Measurements from ENCODE around the gene AKR1E2. TPM values are rescaled to one million over a fixed set of nuclear protein-coding genes. Genes with fewer than 3 reads are reported as not detected.

Gene AKR1E2
- total RNA-seq, 1 donor from 2014 or later = 1.7 TPM

DNA sequence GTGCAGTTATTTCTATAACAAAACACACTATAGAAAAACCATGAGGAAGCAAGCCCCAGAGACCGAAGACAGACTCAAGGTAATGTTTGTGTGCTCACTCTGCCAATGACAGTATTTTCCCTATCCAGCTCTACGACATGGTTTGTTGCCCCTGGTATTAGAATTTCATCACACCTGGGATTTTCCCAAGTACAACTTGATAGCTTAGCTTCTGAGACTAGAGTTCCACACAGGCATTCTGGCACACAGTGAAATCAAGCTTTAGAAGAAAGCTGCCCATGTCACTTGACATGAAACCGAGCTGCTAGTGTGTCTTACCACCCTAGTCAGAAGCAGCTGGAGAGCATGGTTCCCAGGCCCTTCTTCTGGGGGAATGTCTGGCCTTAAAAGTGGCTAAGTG is 44.1 kb upstream of the AKR1E2 start:
- Mint-ChIP-seq H3K9me3 (ENCODE audit: unreplicated experiment) (peaks cover 4% of the 10 kb centered on the region), H3K4me1 (ENCODE audit: unreplicated experiment) (peaks cover 9% of the 10 kb centered on the region), H3K36me3 (ENCODE audit: unreplicated experiment) (no peaks in the 10 kb centered on the region), H3K27ac (ENCODE audit: unreplicated experiment) (no peak overlapping the region), H3K27me3 (ENCODE audit: unreplicated experiment) (no peaks in the 10 kb centered on the region), H3K4me3 (ENCODE audit: unreplicated experiment) (no peak overlapping the region)
- DNase-seq (ENCODE audit: extremely low spot score, unreplicated experiment) = no peak
- TF ChIP-seq, protein P1, sequence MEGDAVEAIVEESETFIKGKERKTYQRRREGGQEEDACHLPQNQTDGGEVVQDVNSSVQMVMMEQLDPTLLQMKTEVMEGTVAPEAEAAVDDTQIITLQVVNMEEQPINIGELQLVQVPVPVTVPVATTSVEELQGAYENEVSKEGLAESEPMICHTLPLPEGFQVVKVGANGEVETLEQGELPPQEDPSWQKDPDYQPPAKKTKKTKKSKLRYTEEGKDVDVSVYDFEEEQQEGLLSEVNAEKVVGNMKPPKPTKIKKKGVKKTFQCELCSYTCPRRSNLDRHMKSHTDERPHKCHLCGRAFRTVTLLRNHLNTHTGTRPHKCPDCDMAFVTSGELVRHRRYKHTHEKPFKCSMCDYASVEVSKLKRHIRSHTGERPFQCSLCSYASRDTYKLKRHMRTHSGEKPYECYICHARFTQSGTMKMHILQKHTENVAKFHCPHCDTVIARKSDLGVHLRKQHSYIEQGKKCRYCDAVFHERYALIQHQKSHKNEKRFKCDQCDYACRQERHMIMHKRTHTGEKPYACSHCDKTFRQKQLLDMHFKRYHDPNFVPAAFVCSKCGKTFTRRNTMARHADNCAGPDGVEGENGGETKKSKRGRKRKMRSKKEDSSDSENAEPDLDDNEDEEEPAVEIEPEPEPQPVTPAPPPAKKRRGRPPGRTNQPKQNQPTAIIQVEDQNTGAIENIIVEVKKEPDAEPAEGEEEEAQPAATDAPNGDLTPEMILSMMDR (IDR thresholded peaks at IDR 0.05) = no peak

DNA sequence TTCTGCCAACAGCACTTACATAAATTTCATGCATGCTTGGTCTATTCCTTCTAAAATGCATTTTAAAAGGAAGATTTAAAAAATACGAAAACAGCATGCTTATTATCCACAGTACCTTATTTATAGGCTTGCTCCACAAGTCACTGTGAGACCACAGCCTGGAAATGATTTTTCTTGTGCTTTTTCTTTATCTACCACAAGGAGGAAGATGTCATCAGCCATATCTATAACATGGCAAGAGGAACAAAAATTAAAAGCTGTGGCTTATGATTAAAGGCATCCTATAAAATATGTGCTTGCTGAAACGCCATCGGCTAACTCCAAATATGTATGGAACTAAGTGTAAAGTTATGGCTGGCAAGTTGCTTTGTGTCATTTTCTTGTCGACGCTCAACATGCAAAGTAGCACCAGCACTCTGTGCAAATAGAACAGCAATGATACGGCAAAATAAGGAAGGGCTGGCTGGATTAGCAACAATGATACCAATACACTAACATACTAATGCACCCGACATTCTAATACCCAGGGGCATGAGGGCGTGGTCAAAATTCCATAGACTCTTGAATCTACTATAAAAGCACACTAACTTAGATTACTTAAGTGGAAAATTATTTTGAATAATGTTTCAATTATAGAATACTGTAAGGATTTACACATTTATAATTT is 41.2 kb upstream of the AKR1E2 start:
- Mint-ChIP-seq H3K27me3 (ENCODE audit: unreplicated experiment) (no peaks in the 10 kb centered on the region), H3K4me3 (ENCODE audit: unreplicated experiment) (no peak overlapping the region), H3K4me1 (ENCODE audit: unreplicated experiment) (peaks cover 17% of the 10 kb centered on the region)

DNA sequence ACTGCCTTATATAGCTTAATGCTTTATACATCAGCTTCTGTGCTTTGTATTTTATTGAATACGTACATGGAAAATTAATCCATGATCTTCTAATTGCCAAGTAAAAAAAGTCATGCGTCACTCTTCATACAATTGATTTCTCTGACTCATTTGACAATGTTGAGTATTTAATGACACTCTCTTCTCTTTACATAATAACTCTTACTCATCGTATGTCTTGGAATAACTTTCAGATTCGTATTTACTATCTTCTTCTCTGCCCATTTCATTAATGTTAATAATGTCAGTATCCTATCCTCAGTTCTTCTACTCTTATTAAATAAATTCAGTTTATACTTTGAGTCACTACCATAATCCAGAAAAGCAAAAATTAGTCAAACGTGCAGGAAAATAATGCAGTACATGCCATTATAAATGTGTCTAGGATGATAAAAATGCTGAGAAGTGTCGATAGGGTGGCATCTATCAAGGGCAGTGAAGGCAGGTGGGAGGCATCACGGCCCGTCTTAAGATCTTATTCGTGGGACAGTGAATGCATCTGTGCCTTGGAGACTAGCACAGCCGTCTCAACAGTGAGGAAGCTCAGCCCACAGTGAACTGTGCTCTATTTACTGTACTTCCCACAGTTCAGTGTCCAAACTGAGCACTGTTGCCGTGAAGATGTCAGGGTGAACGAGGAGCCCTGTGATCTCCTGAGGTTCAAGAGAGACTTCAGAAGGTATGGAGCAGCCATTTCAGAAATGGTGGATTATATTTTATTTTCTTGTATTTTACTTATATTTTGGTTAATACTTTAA is 39.8 kb upstream of the AKR1E2 start:
- no peak for DNase-seq (ENCODE audit: extremely low spot score, unreplicated experiment)
- Mint-ChIP-seq H3K4me1 (ENCODE audit: unreplicated experiment) (peaks cover 10% of the 10 kb centered on the region), H3K36me3 (ENCODE audit: unreplicated experiment) (no peaks in the 10 kb centered on the region), H3K27me3 (ENCODE audit: unreplicated experiment) (no peaks in the 10 kb centered on the region), H3K27ac (ENCODE audit: unreplicated experiment) (no peak overlapping the region), H3K4me3 (ENCODE audit: unreplicated experiment) (no peak overlapping the region), H3K9me3 (ENCODE audit: unreplicated experiment) (peaks cover 4% of the 10 kb centered on the region)
- TF ChIP-seq, protein P1 (IDR thresholded peaks at IDR 0.05) = no peak

More for the DNA sequence above, 41.2 kb upstream of the AKR1E2 start:
- Mint-ChIP-seq H3K36me3 (ENCODE audit: unreplicated experiment) (no peaks in the 10 kb centered on the region), H3K9me3 (ENCODE audit: unreplicated experiment) (peaks cover 4% of the 10 kb centered on the region), H3K27ac (ENCODE audit: unreplicated experiment) (no peak overlapping the region)
- TF ChIP-seq, protein P1 (IDR thresholded peaks at IDR 0.05) = no peak
- DNase-seq (ENCODE audit: extremely low spot score, unreplicated experiment) = no peak

DNA sequence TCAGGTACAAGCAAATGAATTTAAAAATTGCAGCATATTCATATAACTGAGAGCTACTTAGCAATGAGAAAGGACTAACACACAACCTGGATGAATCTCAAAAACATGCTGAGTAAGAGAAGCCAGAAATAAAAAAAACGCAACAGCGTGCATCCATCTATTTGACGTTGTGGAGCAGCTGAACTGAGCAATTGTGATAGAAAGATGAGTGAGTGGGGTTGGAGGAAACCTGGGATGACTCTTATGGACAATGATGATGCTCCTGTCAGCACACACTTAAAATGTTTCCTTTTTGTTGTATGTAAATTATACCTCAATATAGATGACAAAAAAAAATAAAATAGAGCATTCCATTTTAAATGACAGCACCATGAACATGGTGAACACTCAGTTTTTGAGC is 36.0 kb upstream of the AKR1E2 start:
- H3K4me3 Mint-ChIP-seq (ENCODE audit: unreplicated experiment) = no peak overlapping the region
- no peak for DNase-seq (ENCODE audit: extremely low spot score, unreplicated experiment)
- H3K4me1 Mint-ChIP-seq (ENCODE audit: unreplicated experiment) = peaks cover 8% of the 10 kb centered on the region
- TF ChIP-seq, protein P1 (IDR thresholded peaks at IDR 0.05) = no peak
- no peak overlapping the region for H3K27ac Mint-ChIP-seq (ENCODE audit: unreplicated experiment)
- no peaks in the 10 kb centered on the region for H3K36me3 Mint-ChIP-seq (ENCODE audit: unreplicated experiment)
- H3K9me3 Mint-ChIP-seq (ENCODE audit: unreplicated experiment) = peaks cover 7% of the 10 kb centered on the region
- H3K27me3 Mint-ChIP-seq (ENCODE audit: unreplicated experiment) = peaks cover 2% of the 10 kb centered on the region

DNA sequence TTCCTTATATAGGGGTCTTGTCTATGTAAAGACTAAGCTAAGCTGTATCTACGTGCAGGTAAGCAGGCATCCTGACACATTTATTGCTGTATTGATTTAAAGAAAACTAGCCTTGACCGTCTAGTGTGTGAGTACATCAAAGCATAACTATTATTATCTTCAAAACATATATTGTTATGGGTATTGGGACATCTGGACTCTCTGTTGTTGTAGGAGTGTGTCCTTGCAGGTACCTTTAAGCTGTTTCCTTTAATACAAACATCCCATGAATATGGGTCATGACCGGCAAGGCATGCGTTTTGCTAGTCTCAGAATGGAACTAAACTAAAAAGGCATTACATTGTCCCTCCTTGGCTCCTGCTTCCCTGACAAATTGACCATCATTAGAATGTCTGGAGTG is 35.1 kb upstream of the AKR1E2 start:
- peaks cover 2% of the 10 kb centered on the region for H3K27me3 Mint-ChIP-seq (ENCODE audit: unreplicated experiment)
- peaks cover 10% of the 10 kb centered on the region for H3K9me3 Mint-ChIP-seq (ENCODE audit: unreplicated experiment)
- H3K4me1 Mint-ChIP-seq (ENCODE audit: unreplicated experiment) = peaks cover 8% of the 10 kb centered on the region
- no peak overlapping the region for H3K27ac Mint-ChIP-seq (ENCODE audit: unreplicated experiment)
- no peak overlapping the region for H3K4me3 Mint-ChIP-seq (ENCODE audit: unreplicated experiment)
- TF ChIP-seq, protein P1 (IDR thresholded peaks at IDR 0.05) = no peak
- no peaks in the 10 kb centered on the region for H3K36me3 Mint-ChIP-seq (ENCODE audit: unreplicated experiment)
- no peak for DNase-seq (ENCODE audit: extremely low spot score, unreplicated experiment)

Data from osteocyte (in vitro differentiated cells).